HEK293T (cell line): Measurements from ENCODE around the gene PGM2.

Experiments
- BHLHE40 ChIP-seq: fragments of 450-650 bp; IDR thresholded peaks from 2 replicates; pipeline ENCODE4 v1.6.1; 2016; ENCODE audit warnings: mild to moderate bottlenecking, moderate library complexity, borderline replicate concordance
- FOXA1 ChIP-seq: fragments of 450-650 bp; IDR thresholded peaks from 2 replicates; pipeline ENCODE4 v1.6.1; 2016; ENCODE audit warnings: mild to moderate bottlenecking
- FOXM1 ChIP-seq: fragments of 450-650 bp; IDR thresholded peaks from 2 replicates; pipeline ENCODE4 v1.6.1; 2017; ENCODE audit warnings: mild to moderate bottlenecking, borderline replicate concordance
- LEF1 ChIP-seq: fragments of 450-650 bp; IDR thresholded peaks from 2 replicates; pipeline ENCODE4 v1.6.1; 2017; ENCODE audit warnings: mild to moderate bottlenecking, borderline replicate concordance
- SP1 ChIP-seq: fragments of 450-650 bp; IDR thresholded peaks from 2 replicates; pipeline ENCODE4 v1.6.1; 2017
- SUZ12 ChIP-seq: fragments of 450-650 bp; IDR thresholded peaks from 2 replicates; pipeline ENCODE4 v1.6.1; 2016; ENCODE audit warnings: mild to moderate bottlenecking
- TARDBP ChIP-seq: fragments of 450-650 bp; IDR thresholded peaks from 2 replicates; pipeline ENCODE4 v1.6.1; 2016
- TF ChIP-seq, protein P1 (sequence below): fragments of 450-650 bp; IDR thresholded peaks from 2 replicates; pipeline ENCODE4 v1.6.1; 2016

- TF ChIP-seq, protein P1, sequence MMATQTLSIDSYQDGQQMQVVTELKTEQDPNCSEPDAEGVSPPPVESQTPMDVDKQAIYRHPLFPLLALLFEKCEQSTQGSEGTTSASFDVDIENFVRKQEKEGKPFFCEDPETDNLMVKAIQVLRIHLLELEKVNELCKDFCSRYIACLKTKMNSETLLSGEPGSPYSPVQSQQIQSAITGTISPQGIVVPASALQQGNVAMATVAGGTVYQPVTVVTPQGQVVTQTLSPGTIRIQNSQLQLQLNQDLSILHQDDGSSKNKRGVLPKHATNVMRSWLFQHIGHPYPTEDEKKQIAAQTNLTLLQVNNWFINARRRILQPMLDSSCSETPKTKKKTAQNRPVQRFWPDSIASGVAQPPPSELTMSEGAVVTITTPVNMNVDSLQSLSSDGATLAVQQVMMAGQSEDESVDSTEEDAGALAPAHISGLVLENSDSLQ: no peak
- TF ChIP-seq FOXM1: no peak
- TF ChIP-seq SP1: no peak
- TF ChIP-seq SUZ12: no peak
- no peak for TF ChIP-seq LEF1
- no peak for TF ChIP-seq FOXA1
- TF ChIP-seq TARDBP: no peak
- TF ChIP-seq BHLHE40: no peak
Measured at GRCh38 chr4:37910091-37910486, 83.6 kb downstream of the PGM2 start.
